HepG2 (cell line): ENCODE data around the gene MSI2. TPM values are rescaled to one million over a fixed set of nuclear protein-coding genes. Genes with fewer than 3 reads are reported as not detected.

ENCODE experiments used
- ATAC-seq: fragments of 200-7000 bp; cut with Tn5 transposase; 3 replicates; pipeline ENCODE4 v1.9.1; 2020; ENCODE audit warnings: mild to moderate bottlenecking, moderate library complexity
- BruUV-seq: library from RNA; stranded (reverse); fragments of 400-500 nt; replicated peaks from 2 replicates; lab custom pipeline; 2021; lab: Mats Ljungman, UMichigan
- CTCF ChIA-PET: fragments of 300-600 bp; formaldehyde crosslinking; extraction: SDS; loops from one replicate; lab custom pipeline; 2021; ENCODE audit warnings: low total read pairs, inconsistent platforms, low intra/inter-chr PET ratio; lab: Yijun Ruan, JAX
- POLR2A ChIA-PET: fragments of 350-600 bp; sonication (Branson Sonifier 250); formaldehyde crosslinking; loops from one replicate; lab custom pipeline; 2020; ENCODE audit warnings: antibody characterized with exemption, inconsistent platforms; lab: Yijun Ruan, JAX
- DNase-seq: peaks from one replicate; pipeline ENCODE4 v3.0.0-alpha.2; 2015; ENCODE audit warnings: low spot score
- FAIRE-seq: peaks from 3 replicates; lab custom pipeline; 2011; peaks lifted over from hg19 to GRCh38; lab: Jason Lieb, UNC
- H2AFZ ChIP-seq: one replicate; pipeline ENCODE4 v1.6.1; 2011; ENCODE audit warnings: low read length, inconsistent platforms
- H3K27ac ChIP-seq: fragments of 300-600 bp; 3 replicates; pipeline ENCODE4 v1.8.0; 2011; ENCODE audit warnings: mixed run types, mild to moderate bottlenecking, mixed read lengths, low read length, inconsistent platforms; ENCODE audit not compliant: insufficient read depth; ENCODE audit errors: extremely low read length
- H3K27me3 ChIP-seq, 2 experiments: fragments of 200-600 bp in 1 of 2; 2 replicates in 1 of 2; 3 replicates in 1 of 2; pipeline versions ENCODE4 v1.6.0 to v1.8.0; 2011; ENCODE audit warnings: low read length in 2 of 2, mild to moderate bottlenecking in 2 of 2, moderate library complexity in 2 of 2, inconsistent platforms in 1 of 2; ENCODE audit not compliant: insufficient read depth in 2 of 2, control insufficient read depth in 1 of 2
- H3K36me3 ChIP-seq, 2 experiments: fragments of 200-600 bp in 1 of 2; replicated peaks in 1 of 2; 2 replicates in 1 of 2; 3 replicates in 1 of 2; pipeline versions ENCODE4 v1.5.1 to v1.8.0; 2011; ENCODE audit warnings: low read length in 2 of 2, inconsistent platforms in 1 of 2; ENCODE audit not compliant: insufficient read depth in 2 of 2, control insufficient read depth in 1 of 2
- H3K4me1 ChIP-seq: 2 replicates; pipeline ENCODE4 v1.5.1; 2012; ENCODE audit warnings: low read length, inconsistent platforms; ENCODE audit not compliant: insufficient read depth
- H3K4me2 ChIP-seq: 2 replicates; pipeline ENCODE4 v1.6.0; 2011; ENCODE audit warnings: low read depth, low read length, inconsistent platforms
- H3K4me3 ChIP-seq, 3 experiments: fragments of 200-600 bp in 1 of 3; sonication (generic), shearing (Covaris generic) in 1 of 3; replicated peaks in 1 of 3; 2 replicates each; pipeline ENCODE4 v1.5.1; 2011 to 2016; ENCODE audit warnings: low read length in 3 of 3, inconsistent platforms in 2 of 3, low read depth in 2 of 3, mild to moderate bottlenecking in 2 of 3, control low read depth in 1 of 3, mixed read lengths in 1 of 3; ENCODE audit not compliant: insufficient read depth in 1 of 3
- H3K79me2 ChIP-seq: one replicate; pipeline ENCODE4 v1.6.1; 2011; ENCODE audit warnings: low read length, inconsistent platforms; ENCODE audit not compliant: insufficient read depth
- H3K9ac ChIP-seq: 2 replicates; pipeline ENCODE4 v1.6.0; 2011; ENCODE audit warnings: mild to moderate bottlenecking, low read depth, low read length, inconsistent platforms; ENCODE audit not compliant: insufficient read depth
- H3K9me3 ChIP-seq: 2 replicates; pipeline ENCODE4 v1.5.1; 2012; ENCODE audit warnings: mild to moderate bottlenecking, low read length
- H4K20me1 ChIP-seq: 2 replicates; pipeline ENCODE4 v1.6.0; 2011; ENCODE audit warnings: inconsistent platforms, mild to moderate bottlenecking, low read length, moderate library complexity; ENCODE audit not compliant: insufficient read depth
- ADNP ChIP-seq: sonication (generic); formaldehyde crosslinking; IDR thresholded peaks from 2 replicates; pipeline ENCODE4 v1.4.0; 2020; ENCODE audit warnings: missing genetic modification reagents
- CENPBD1 ChIP-seq: sonication (generic); formaldehyde crosslinking; IDR thresholded peaks from 2 replicates; pipeline ENCODE4 v1.8.0; 2022; ENCODE audit warnings: missing genetic modification reagents, low read depth, mild to moderate bottlenecking, borderline replicate concordance
- IRX3 ChIP-seq: sonication (generic); formaldehyde crosslinking; IDR thresholded peaks from 2 replicates; pipeline ENCODE4 v1.8.1; 2023; ENCODE audit warnings: mild to moderate bottlenecking, low read depth, missing genetic modification reagents, borderline replicate concordance
- MTF1 ChIP-seq: sonication (generic); formaldehyde crosslinking; IDR thresholded peaks from 2 replicates; pipeline ENCODE4 v1.5.0; 2020; ENCODE audit warnings: missing genetic modification reagents
- SMARCC2 ChIP-seq: fragments of 450-650 bp; IDR thresholded peaks from 2 replicates; pipeline ENCODE4 v1.6.1; 2017; ENCODE audit warnings: antibody characterized with exemption, mild to moderate bottlenecking
- TOE1 ChIP-seq: sonication (generic); formaldehyde crosslinking; IDR thresholded peaks from 2 replicates; pipeline ENCODE4 v1.4.0; 2020; ENCODE audit warnings: mild to moderate bottlenecking, missing genetic modification reagents
- ZNF180 ChIP-seq: sonication (generic); formaldehyde crosslinking; IDR thresholded peaks from 2 replicates; pipeline ENCODE4 v1.4.0; 2020; ENCODE audit warnings: low read depth, missing genetic modification reagents, borderline replicate concordance
- ZNF773 ChIP-seq: sonication (generic); formaldehyde crosslinking; IDR thresholded peaks from 2 replicates; pipeline ENCODE4 v1.4.0; 2020; ENCODE audit warnings: missing genetic modification reagents, borderline replicate concordance
- ZNF776 ChIP-seq: sonication (generic); formaldehyde crosslinking; IDR thresholded peaks from 2 replicates; pipeline ENCODE4 v1.4.0; 2020; ENCODE audit warnings: mild to moderate bottlenecking, missing genetic modification reagents
- ZNF782 ChIP-seq: sonication (generic); formaldehyde crosslinking; IDR thresholded peaks from 2 replicates; pipeline ENCODE4 v1.4.0; 2020; ENCODE audit warnings: missing genetic modification reagents, mild to moderate bottlenecking, borderline replicate concordance
- WGBS: methylation state at CpG from one replicate; pipeline ENCODE4 v1.1.6; 2017; ENCODE audit warnings: low lambda C conversion rate; 5-methylcytosine and 5-hydroxymethylcytosine counted together
- in situ Hi-C: cut with HindIII; loops from 2 replicates; pipeline ENCODE4 v1.10.0; 2017; ENCODE audit warnings: low pct_unique_long_range_greater_than_20kb; ENCODE audit not compliant: extremely low pct_ligation_motif_present
- intact Hi-C: fragments of 100-400 bp; cut with micrococcal nuclease; formaldehyde crosslinking; loops from one replicate; pipeline ENCODE4 v1.10.0; 2022; ENCODE audit not compliant: unreplicated experiment
- polyA plus RNA-seq, 8 experiments: library from polyadenylated mRNA; depleted of rRNA in 3 of 8; stranded (reverse) in 7 of 8; unstranded in 1 of 8; fragments of >200 nt; fragmentation: Illumina TruSeq in 4 of 8; extraction: Trizol in 4 of 8; gene quantifications; 2 replicates each; pipeline versions ENCODE4 v1.2.1 to v1.2.3, GENCODE V29; 2011 to 2016; ENCODE audit warnings: low read depth in 4 of 8, missing spikeins in 1 of 8, mixed read lengths in 1 of 8; ENCODE audit not compliant: insufficient read depth in 1 of 8
- total RNA-seq, 5 experiments: library from RNA; depleted of rRNA; stranded (reverse); fragments of >200 nt; fragmentation: Illumina TruSeq; extraction: Trizol; gene quantifications; 2 replicates each; pipeline ENCODE4 v1.2.3, GENCODE V29; 2016; ENCODE audit warnings: low read depth in 1 of 5

Gene MSI2
- total and polyA plus RNA-seq, 2 of the 13 experiments (the other 11 are each of a cell fraction or from before 2014, with no cell fraction given) = 77.5 to 78.4 TPM

GRCh38 chr17:57513569-57513968, 257.2 kb downstream of the MSI2 start:
- no peaks in the 10 kb centered on the region; a peak in 1 of 5 replicates for H3K27me3 ChIP-seq
- H3K36me3 ChIP-seq = peaks cover 5 to 7% of the 10 kb centered on the region in 2 experiments; a peak in 4 of 5 replicates
- no peak overlapping the region for H3K4me2 ChIP-seq
- H2AFZ ChIP-seq = no peak overlapping the region
- POLR2A ChIA-PET = no interaction called here
- no peak overlapping the region for H3K27ac ChIP-seq
- 93% methylated on average over 4 of the region's 4 CpGs for WGBS
- FAIRE-seq = no peak
- no peak overlapping the region for H3K4me3 ChIP-seq
- peaks cover 53% of the 10 kb centered on the region for H3K4me1 ChIP-seq
- in situ Hi-C loops (no loop called here), intact Hi-C loops (no loop called here)
- no peak for TF ChIP-seq CENPBD1 (CRISPR knock-in tag)
- no peak for TF ChIP-seq ZNF180 (CRISPR knock-in tag)
- no peak for TF ChIP-seq ZNF782 (CRISPR knock-in tag)
- BruUV-seq = no TSS peak
- ATAC-seq = no peak
- DNase-seq = no peak
- H3K9ac ChIP-seq = no peak overlapping the region
- peaks cover 16% of the 10 kb centered on the region for H3K79me2 ChIP-seq
- no peaks in the 10 kb centered on the region for H3K9me3 ChIP-seq
- CTCF ChIA-PET = no interaction called here
- no peaks in the 10 kb centered on the region for H4K20me1 ChIP-seq

- CTCF ChIA-PET = no interaction called here
- no TSS peak for BruUV-seq
- DNase-seq (no peak), ATAC-seq (no peak), FAIRE-seq (no peak)
- Histone ChIP-seq H3K27ac (no peak overlapping the region), H3K9me3 (no peaks in the 10 kb centered on the region), H3K79me2 (peaks cover 24% of the 10 kb centered on the region), H3K4me1 (peaks cover 64% of the 10 kb centered on the region), H3K4me2 (no peak overlapping the region), H2AFZ (no peak overlapping the region), H4K20me1 (no peaks in the 10 kb centered on the region), H3K9ac (no peak overlapping the region), H3K4me3 (no peak overlapping the region), H3K27me3 (no peaks in the 10 kb centered on the region; a peak in 1 of 5 replicates)
- in situ Hi-C loops (no loop called here), intact Hi-C loops (loop anchor here (5.0 kb wide), 1 partner anchor 63 kb away; no protein-coding TSS in a partner anchor)
- 93% methylated on average over 4 of the region's 4 CpGs for WGBS
- POLR2A ChIA-PET = interaction anchor here (0.6 to 3.6 kb wide), 2 partner anchors 40 to 55 kb away, joined by 3 to 20 read pairs; no protein-coding TSS in a partner anchor
- no peak for TF ChIP-seq ZNF776
- no peak for TF ChIP-seq ADNP
- no peak for TF ChIP-seq ZNF773 (CRISPR knock-in tag)
- TF ChIP-seq TOE1 (CRISPR knock-in tag) = no peak
- no peak for TF ChIP-seq SMARCC2
- TF ChIP-seq MTF1 = no peak
- no peak for TF ChIP-seq IRX3
- TF ChIP-seq, all 625 proteins: peak for 0
- peaks cover 5 to 8% of the 10 kb centered on the region in 2 experiments; a peak in 3 of 5 replicates for H3K36me3 ChIP-seq
These were observed 258.3 kb downstream of the MSI2 start for GRCh38 chr17:57514614-57515013.
